Measurements from ENCODE around the gene RPS19BP1. TPM values are rescaled to one million over a fixed set of nuclear protein-coding genes. Genes with fewer than 3 reads are reported as not detected.

Gene RPS19BP1
- total RNA-seq, 2 experiments from 2014 or later = 65.8 to 69.7 TPM

DNA sequence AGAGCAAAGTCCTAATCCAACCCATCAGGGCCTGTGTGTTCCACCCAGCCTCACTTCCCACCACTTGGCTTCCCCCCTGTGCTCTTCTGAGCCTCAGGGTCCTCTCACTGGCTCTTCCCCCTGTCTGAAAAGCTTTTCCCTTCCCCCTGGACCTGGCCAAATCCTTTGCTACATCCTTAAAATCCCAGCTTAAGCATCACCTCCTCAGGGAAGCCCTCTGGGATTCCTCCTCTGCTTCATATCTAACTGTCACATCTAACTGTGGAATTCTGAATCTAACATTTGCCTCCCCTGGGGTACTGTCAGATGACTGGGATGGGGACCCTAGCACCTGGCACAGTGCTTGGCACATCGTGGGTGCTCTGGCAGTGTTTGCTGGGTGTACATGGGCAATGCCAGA, 39.0 kb upstream of the RPS19BP1 start:
- Mint-ChIP-seq H3K36me3 (ENCODE audit: low read depth) (no peaks in the 10 kb centered on the region), H3K27me3 (no peaks in the 10 kb centered on the region), H3K9me3 (no peaks in the 10 kb centered on the region), H3K27ac (no peak overlapping the region), H3K4me1 (ENCODE audit: low read depth) (peaks cover 16% of the 10 kb centered on the region), H3K4me3 (no peak overlapping the region)
- intact Hi-C loops (cut with DNase I, micrococcal nuclease) = no loop called here
- H3K36me3 ChIP-seq (ENCODE audit: insufficient read depth, low read length) = no peaks in the 10 kb centered on the region
- H3K27me3 ChIP-seq (ENCODE audit: control insufficient read depth in 1 of 2, insufficient read depth in 2 of 2, low read length in 2 of 2) = peaks cover 0 to 1% of the 10 kb centered on the region in 2 experiments
- POLR2A ChIA-PET = no interaction called here
- no peaks in the 10 kb centered on the region for H3K9me3 ChIP-seq (ENCODE audit: control insufficient read depth in 1 of 2, insufficient read depth in 1 of 2, low read length in 2 of 2)
- no peak overlapping the region for H3K27ac ChIP-seq (ENCODE audit: low read depth in 1 of 2, low read length in 2 of 2)
- no peak overlapping the region for H3K4me3 ChIP-seq (ENCODE audit: low read length)
- DNase-seq = no peak
- peaks cover 17% of the 10 kb centered on the region for H3K4me1 ChIP-seq (ENCODE audit: insufficient read depth, low read length)
- CTCF ChIA-PET = no interaction called here
- TF ChIP-seq CTCF (IDR thresholded peaks at IDR 0.05) = no peak
- ATAC-seq (ENCODE audit: poor library complexity) = no peak

GRCh38 chr22:39570665-39571064, 38.1 kb upstream of the RPS19BP1 start, which contains the start of gene CACNA1I:
CACNA1I (plus strand) TSS chr22:39570753; CDS start chr22:39570753, 0 bp downstream.
- H3K27me3 Mint-ChIP-seq = no peaks in the 10 kb centered on the region
- TF ChIP-seq CTCF (IDR thresholded peaks at IDR 0.05) = no peak
- no peak within 1 kb of the TSS for H3K27ac ChIP-seq (ENCODE audit: low read depth in 1 of 2, low read length in 2 of 2)
- H3K4me3 ChIP-seq (ENCODE audit: low read length) = no peak within 1 kb of the TSS
- no peaks in the 10 kb centered on the region for H3K36me3 ChIP-seq (ENCODE audit: insufficient read depth, low read length)
- H3K9me3 ChIP-seq (ENCODE audit: control insufficient read depth in 1 of 2, insufficient read depth in 1 of 2, low read length in 2 of 2) = no peaks in the 10 kb centered on the region
- H3K4me1 Mint-ChIP-seq (ENCODE audit: low read depth) = peaks cover 16% of the 10 kb centered on the region
- H3K9me3 Mint-ChIP-seq = no peaks in the 10 kb centered on the region
- ATAC-seq (ENCODE audit: poor library complexity) (no peak), DNase-seq (no peak)
- H3K4me3 Mint-ChIP-seq = no peak within 1 kb of the TSS
- POLR2A ChIA-PET = interaction anchor here (0.6 kb wide), 1 partner anchor 350 kb away, joined by 3 read pairs; no protein-coding TSS in a partner anchor
- H3K36me3 Mint-ChIP-seq (ENCODE audit: low read depth) = no peaks in the 10 kb centered on the region
- H3K27me3 ChIP-seq (ENCODE audit: control insufficient read depth in 1 of 2, insufficient read depth in 2 of 2, low read length in 2 of 2) = no peaks in the 10 kb centered on the region
- peaks cover 17% of the 10 kb centered on the region for H3K4me1 ChIP-seq (ENCODE audit: insufficient read depth, low read length)
- intact Hi-C loops (cut with DNase I, micrococcal nuclease) = no loop called here
- H3K27ac Mint-ChIP-seq = no peak within 1 kb of the TSS
- CTCF ChIA-PET = no interaction called here

- intact Hi-C loops (cut with DNase I, micrococcal nuclease) = no loop called here
- Mint-ChIP-seq H3K9me3 (no peaks in the 10 kb centered on the region), H3K27ac (no peak overlapping the region), H3K36me3 (ENCODE audit: low read depth) (no peaks in the 10 kb centered on the region), H3K4me3 (no peak overlapping the region), H3K4me1 (ENCODE audit: low read depth) (peaks cover 16% of the 10 kb centered on the region), H3K27me3 (no peaks in the 10 kb centered on the region)
- Histone ChIP-seq H3K27me3 (ENCODE audit: control insufficient read depth in 1 of 2, insufficient read depth in 2 of 2, low read length in 2 of 2) (no peaks in the 10 kb centered on the region), H3K4me3 (ENCODE audit: low read length) (no peak overlapping the region), H3K27ac (ENCODE audit: low read depth in 1 of 2, low read length in 2 of 2) (no peak overlapping the region), H3K4me1 (ENCODE audit: insufficient read depth, low read length) (peaks cover 17% of the 10 kb centered on the region), H3K9me3 (ENCODE audit: control insufficient read depth in 1 of 2, insufficient read depth in 1 of 2, low read length in 2 of 2) (no peaks in the 10 kb centered on the region), H3K36me3 (ENCODE audit: insufficient read depth, low read length) (no peaks in the 10 kb centered on the region)
- ATAC-seq (ENCODE audit: poor library complexity) (no peak), DNase-seq (no peak)
- POLR2A ChIA-PET = interaction anchor here (0.6 kb wide), 1 partner anchor 350 kb away, joined by 3 read pairs; no protein-coding TSS in a partner anchor
- CTCF ChIA-PET = no interaction called here
- TF ChIP-seq CTCF (IDR thresholded peaks at IDR 0.05) = no peak
Observed at GRCh38 chr22:39570226-39570625, 37.7 kb upstream of the RPS19BP1 start.

Measured in CD4-positive, alpha-beta T cell (primary cell).